GM21390 (cell line): Measurements from ENCODE around the gene MAGEA10.
"Not testable (repeated sequence)": the region's sequence is repeated elsewhere in the genome, so short reads cannot be mapped to it uniquely, and the experiment has no call there.

Source experiments
- ATAC-seq: cut with Tn5 transposase; IDR thresholded peaks from one replicate; pipeline ENCODE4 v1.9.1; 2021; ENCODE audit not compliant: unreplicated experiment

The MAGEA10 gene

DNA sequence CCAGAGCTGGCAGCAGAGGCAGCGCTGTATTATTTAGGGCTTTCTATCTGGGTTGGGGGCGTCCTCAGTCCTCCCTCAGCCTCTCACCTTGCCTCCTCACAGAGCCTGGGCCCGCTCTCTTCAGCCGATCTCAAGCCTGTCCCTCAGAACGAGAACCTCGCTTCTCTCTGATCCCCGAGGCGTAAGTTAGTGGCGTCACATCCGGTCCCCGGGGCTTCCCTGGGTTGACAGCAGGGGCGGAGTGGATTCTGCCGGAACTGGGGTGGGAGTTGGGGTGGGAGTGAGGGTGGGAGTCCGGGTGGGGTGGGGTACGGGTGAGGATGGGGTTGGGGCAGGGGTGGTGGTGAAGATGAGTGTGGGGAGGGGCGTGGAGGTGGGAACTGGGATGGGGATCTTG is at the start of gene MAGEA10:
Gene MAGEA10 (minus strand): TSS at position 190 of the 397 bp plus-strand sequence. CDS start 2,957 bp downstream, outside the sequence.
- no peak for ATAC-seq

DNA sequence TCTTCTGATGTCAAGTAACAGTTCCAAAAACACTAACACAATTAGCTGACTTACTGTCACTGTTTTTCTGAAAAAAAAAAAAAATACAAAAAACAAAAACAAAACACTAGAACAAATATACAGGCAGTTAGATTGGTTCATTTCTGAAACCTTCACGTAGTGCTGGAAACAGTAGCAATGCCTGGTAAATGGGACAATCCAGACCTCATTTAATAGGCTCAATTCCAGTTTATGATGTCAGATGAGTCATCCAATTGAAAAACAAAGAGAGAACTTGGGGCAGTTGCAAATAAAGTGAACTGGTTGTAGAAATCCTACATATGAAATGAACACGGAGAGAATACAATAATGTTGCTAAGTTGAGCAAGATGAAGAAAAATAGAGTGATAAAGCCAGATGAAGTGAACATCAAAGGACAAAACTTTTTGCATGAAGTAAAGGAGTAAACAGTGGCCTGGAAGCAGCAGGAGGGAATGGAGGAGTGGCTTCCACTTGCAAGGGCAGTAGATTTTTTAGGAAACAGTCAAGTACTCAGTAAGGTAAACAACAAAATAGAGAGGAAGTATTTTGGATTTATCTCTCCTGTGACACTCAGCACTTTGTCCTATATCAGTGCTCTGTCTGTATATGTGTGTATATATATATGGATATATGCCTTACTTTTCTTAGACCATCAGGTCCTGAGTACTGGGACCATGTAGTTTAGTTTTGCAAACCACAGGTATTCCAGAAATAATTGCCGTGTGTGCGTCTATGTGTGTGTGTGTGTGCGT is 39.3 kb upstream of the MAGEA10 start:
- no peak for ATAC-seq

DNA sequence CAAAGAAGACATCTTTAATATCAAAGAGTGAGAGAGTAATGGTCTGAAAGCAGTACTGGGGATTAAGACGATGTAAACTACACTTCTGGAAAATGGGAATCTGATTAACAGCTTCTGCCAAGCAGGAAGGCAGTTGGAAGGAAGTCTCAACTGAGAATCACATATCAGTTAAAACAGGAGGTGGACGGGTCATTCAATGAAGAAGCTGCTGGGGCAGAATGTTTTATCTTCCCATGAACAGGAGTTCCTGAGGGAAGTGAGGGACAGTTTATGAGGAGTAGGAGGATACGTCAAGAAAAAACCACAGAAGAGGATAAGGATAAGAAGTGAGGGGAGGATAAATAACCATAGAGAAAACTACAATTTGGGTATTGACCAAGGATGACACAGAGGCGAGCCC is 38.7 kb upstream of the MAGEA10 start:
- no peak for ATAC-seq

DNA sequence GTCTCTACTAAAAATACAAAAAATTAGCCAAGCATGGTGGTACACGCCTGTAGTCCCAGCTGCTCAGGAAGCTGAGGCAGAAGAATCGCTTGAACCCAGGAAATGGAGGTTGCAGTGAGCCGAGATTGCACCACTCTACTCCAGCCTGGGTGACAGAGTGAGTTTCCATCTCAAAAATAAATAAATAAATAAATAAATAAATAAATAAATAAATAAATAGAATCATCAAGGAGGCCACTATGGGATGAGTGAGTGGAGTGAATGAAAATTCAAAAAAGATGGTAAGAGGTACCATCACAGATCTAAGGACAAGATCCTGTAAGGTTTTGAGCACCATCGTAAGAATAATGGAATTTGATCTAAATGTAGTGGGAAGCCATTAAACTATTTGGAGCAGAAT is 37.5 kb upstream of the MAGEA10 start:
- ATAC-seq, result not testable (repeated sequence)

DNA sequence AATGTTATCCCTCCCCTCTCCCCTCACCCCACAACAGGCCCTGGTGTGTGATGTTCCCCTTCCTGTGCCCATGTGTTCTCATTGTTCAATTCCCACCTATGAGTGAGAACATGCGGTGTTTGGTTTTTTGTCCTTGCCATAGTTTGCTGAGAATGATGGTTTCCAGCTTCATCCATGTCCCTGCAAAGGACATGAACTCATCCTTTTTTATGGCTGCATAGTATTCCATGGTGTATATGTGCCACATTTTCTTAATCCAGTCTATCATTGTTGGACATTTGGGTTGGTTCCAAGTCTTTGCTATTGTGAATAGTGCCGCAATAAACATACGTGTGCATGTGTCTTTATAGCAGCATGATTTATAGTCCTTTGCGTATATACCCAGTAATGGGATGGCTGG is 35.5 kb upstream of the MAGEA10 start:
- ATAC-seq, result not testable (repeated sequence)

DNA sequence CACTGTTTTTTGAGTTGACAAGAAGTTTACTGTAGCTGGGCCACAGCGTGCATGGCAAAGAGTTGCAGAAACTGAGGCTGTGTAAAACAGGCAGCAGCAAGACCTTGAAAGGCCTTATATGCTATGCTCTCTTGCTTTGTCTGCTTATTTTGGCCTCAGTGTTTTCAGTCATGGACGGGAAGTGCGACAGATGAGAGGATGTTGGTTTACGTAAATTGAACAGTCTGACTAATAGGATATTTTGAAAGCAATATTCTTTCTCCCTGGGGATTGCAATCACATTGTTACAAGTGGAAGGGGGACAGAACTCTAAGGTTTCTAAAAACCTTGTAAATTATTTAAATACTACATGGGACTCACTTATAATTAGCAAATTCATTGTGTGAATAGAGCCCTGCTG is 32.2 kb upstream of the MAGEA10 start:
- no peak for ATAC-seq

DNA sequence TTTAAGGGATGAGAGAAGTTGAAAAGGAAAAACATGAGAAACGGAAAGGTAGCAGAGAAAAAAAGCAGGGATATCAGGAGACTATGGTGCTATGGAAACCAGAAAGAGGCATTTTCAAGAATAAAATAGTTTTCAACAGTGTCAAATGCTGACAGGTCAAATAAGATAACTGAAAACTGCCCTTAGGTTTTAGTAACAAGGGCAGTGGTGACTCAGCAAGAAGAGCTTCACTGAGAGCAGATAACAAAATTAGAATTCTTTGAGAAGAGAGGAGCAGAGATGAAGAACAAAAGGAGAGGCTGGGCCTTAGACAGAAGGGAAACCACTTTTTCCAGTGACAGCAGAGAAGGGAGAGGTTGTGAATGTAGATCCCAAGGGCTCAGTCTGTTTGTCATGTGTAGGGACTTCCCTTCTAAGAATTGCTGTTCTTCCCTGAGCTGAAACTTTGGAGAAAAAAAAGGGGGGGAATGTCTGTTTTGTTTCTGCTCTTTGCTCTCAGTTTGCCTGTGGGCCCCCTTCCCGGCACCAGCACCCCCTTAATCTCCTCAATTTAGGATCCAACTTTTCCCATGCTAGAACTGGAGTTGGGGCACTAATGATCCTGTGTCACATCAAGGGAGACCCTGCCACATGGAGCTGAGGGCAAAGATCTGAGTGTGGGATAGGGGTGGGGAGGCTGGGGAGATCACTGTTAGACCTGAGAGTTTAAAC is 26.8 kb upstream of the MAGEA10 start:
- no peak for ATAC-seq

DNA sequence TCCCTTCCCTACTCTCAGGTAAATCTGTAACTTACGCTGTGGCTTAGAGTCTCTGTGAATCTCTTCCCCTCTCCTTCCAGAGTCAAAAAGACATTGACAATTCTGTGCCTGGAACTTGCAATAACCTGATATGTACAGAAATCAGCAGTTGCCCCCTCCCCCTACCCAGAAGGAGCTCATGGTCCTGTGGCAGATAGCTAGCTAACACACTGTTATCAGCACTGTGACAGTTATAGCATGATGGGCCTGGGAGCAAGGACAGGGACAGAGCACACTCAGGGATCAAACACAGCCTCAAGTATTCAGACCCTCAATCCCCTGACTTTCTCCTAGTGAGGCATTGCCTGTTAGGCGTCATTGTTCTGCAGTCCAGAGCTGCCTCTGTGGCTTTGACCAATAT is 18.7 kb upstream of the MAGEA10 start:
- no peak for ATAC-seq

DNA sequence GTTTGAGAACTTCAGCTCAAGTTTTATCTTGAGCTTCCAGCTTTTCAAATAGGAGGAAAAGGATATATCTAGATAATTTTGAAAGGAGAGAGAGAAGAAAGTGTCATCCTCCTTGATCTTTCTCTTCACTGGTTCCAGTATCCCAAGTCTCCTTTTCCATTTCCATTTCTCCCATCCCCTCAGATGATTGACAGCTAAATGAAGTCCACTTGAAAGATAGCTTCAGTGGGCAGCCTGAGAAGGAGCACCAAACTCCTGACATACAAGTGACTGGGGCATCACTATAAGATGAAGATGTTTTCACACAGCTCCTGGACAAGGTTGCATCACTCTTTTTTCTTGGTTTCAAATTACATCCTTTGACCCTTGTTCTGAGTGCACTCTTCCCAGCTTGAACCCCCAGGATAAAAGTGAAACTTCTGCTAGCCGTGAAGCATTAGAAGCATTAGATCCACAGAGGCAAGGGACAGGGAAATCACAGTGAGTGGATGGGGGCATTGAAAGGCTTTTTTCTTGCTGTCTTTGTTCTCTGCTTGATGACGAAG is 17.5 kb upstream of the MAGEA10 start:
- no peak for ATAC-seq

DNA sequence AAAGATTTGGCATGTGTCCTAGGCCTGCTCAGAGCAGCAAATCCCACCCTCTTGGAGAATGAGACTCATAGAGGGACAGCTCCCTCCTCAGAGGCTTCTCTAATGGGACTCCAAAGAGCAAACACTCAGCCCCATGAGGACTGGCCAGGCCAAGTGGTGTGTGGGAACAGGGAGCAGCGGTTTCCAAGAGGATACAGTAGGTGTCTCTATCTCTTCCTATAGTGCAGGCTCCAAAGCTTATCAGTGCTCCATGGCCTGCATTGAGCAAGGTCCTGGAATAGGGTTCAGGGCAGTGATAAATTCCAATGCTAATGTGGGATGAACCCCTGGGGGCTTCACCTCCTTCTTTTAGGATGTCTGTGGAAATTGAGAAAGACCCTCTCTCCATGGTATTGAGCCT is 15.7 kb upstream of the MAGEA10 start:
- no peak for ATAC-seq

DNA sequence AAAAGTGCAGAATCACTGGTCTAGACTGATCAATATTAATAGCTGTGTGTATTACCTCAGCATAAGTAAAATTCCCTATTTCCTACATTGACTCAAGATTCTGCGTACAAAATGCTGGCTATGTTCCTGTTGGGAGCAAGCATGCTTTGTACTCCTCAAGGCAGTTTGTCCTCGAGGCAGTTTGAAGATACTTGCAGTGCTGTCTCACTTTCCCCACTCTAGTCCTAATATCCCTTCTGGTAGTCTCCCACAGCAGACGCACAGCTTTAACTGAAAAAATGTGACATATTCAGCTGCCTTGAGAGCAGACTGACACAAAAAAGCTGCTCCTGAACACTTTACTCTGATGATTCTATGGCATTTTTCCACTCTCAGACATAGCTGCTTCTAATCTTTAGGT is 12.9 kb upstream of the MAGEA10 start:
- no peak for ATAC-seq

DNA sequence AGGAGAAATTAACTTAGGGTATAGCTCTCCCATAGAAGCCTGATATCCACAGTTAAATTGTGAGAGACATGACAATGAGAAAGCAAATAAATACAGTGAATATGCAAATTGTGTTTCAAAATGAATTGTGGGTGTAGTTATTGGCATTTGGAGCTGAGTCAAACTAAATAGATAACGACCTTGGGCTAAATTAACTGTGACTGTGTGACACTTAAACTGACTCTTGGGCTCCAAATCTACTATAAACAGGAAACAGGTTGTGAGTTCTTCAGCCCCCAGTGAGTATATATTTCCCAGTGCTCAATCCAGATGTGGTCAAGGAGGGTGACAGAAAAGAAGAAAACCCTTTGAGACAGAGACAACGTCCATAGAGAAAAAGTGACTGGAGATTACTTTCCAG is 11.3 kb upstream of the MAGEA10 start:
- ATAC-seq, result no peak

DNA sequence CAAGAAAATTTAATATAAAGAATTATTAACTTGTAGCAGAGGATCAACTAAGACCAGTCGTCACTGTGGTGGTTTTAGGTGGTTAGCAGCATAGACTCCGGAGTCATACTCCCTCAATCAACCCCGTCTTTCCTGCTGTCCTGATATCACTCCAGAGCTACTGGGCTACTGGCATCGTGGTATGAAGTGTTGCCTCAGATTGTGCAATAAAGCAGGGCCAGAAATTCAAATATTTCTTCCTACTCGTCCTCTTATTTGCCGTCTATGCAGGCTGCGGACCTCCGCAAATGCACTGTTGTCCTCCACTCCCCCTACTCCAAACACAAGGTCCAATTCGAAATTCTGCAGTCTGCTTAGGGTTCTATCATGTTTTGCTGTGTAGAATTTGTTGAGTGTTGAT is 1.2 kb upstream of the MAGEA10 start:
- no peak for ATAC-seq

DNA sequence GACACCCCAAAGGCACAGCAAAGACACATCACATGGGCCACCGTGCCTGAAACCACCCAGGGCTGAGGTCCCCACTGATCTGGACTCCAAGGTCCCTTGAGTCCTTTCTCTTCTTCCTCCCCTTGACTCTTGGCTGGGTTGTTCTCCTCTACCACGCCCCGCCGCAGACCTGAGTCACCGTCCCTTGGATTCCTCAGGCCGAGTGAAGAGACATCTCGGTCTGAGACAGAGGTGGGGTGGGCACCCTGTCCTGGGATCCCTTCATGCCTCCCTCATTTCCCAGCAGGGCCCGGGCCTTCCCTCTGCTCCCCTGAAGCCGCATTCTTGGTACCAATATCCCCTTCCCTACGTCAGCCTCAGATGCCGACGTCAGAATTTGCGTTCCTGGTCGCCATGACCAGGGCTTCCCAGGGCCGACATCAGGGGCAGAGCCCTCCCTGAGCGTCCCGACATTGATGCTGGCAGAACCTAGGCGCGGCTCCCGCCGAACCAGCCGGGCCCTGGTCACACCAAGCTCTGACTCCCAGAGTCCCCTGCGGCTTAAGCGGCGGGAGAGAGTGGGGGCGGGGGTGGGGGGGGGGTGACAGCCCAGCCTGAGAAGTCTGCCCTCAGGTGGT is 498 bp downstream of the MAGEA10 start:
- no peak for ATAC-seq

DNA sequence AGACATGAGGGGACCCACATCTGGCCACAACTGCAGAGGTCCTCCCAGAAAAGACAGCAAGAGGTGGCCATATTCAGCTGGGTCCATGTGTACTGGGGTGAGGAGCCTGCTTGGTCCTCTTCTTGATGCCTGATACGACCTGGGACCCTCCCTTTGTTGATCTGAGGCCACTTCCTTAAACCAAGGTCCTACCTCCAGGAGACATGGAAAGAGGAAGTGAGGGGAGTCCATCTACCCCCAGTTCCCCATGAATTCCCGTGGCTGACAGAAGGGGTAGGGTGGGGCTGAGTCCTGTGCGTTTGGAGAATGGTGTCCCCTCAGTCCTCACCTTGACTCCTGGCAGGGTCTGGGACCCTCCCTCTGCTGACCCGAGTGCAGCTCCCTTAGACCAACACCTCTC is 2.1 kb downstream of the MAGEA10 start:
- ATAC-seq, result no peak

DNA sequence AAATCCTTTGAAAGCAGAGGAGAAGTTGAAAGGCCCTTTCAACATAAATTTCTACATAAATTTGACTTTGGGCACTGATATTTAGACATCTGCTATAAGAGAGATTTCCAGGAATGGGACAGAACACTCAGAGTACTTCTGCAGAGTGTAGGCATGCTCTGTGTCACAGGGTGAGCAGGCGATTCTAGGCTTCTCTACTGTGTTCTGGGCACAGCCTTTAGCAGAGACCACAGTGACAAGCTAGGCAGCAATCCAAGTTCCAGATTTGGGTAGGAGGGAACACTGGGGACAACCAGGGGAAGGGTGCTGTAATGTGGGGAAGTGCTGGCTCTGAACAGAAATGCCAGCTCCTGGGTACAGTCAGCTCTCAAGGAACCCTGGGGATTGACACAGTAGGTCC is 6.9 kb downstream of the MAGEA10 start:
- no peak for ATAC-seq

DNA sequence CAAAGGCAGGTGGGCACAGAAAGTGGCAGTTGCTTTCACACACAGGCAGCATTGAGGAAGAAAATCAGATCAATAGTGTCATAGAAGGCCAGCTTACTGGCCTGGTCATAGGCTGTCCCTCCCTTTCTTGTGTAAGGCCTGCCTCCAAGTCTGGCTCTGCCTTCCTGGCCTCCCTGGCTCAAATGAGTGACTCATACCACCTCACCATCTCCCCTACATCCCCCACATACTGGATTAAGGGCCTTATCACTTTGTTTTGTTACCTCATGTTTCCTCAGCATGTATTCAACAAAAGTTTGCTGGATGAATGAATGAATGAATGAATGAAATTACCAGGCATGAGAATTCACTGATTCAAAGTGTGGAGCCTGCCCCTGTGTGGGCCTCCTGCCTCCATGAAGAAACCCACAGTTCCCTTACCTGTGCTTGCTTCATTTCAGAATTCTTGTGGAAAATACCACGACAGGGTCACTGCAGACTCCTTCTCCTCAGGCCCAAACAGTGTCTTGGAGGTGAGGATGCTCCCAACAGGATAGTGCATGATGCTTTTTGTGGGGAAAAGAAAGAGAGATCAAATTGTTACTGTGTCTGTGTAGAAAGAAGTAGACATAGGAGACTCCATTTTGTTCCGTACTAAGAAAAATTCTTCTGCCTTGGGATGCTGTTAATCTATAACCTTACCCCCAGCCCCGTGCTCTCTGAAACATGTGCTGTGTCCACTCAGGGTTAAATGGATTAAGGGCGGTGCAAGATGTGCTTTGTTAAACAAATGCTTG is 9.1 kb downstream of the MAGEA10 start:
- not testable (repeated sequence) for ATAC-seq

DNA sequence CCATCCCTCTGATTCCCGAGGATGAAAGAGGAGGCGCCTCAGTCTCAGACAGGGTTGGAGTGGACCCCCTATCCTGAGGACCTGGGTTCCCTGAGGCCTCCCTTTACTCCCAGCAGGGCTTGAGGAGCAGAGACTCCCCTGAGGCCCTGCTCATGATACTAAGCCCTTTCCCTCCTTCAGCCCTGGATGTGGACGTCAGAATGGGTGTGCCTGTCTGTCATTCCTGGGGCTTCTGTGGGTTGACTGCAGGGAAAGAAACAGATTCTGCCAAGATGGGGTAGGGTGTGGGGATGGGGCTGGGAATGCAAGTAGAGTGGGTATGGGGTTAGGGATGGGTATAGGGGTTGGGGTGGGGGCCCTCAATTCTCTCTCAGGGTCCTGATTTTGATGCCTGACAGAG is 21.1 kb downstream of the MAGEA10 start:
- ATAC-seq, result no peak

DNA sequence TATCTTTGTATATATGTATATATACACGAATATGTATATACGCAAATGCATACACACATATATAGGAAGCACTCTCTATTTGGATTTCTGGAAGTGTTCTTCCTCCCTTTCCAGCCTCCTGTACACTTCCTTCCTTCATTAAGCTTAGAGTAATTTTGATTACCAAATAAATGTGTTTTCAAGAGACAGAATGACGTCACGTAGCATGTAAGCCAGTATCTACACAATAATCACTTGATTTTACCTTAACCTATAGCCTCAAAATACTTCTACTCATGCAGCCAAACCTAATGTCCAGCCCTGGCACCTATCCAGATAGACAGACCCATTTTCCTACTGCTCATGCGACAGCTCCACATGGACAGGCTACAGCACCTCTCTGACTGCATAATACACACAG is 29.9 kb downstream of the MAGEA10 start:
- no peak for ATAC-seq

DNA sequence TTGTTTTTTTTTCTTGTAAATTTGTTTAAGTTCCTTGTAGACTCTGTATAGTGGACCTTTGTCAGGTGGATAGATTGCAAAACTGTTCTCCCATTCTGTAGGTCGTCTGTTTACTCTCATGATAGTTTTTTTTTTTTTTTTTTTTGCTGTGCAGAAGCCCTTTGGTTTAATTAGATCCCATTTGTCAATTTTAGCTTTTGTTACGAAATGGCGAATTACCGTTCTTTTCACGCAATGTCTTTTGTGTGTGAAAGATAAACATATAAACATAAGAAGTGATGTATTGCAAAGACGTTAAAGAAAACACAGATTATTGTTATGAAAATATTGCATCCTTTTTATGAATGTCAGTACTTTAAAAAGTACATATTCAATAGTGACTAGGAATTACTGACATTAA is 34.5 kb downstream of the MAGEA10 start:
- no peak for ATAC-seq

DNA sequence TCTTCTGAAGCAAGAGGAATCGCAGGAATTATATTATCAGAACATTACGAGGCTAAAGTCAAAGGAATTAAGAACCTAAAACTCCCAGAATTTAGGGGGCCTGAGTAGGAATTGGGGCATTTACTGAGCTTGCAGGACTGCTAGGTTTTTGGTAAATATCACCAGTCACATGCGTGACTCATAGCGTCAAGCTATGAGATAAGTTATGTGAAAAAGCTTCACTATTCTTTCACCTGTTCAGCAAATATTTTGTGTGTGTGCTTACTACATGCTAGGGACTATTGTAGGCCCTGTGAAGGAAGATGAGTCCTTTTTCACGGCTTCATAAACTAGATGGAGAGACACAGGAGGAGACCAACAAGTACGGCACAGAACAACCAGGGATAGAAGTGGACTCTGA is 52.2 kb downstream of the MAGEA10 start:
- ATAC-seq, result no peak
